ENCODE measurements around the gene CEP57L1.

- TF ChIP-seq MAX (IDR thresholded peaks at IDR 0.05) (no peak), REST (IDR thresholded peaks at IDR 0.05; ENCODE audit: low read depth) (no peak), EZH2phosphoT487 (IDR thresholded peaks at IDR 0.05; ENCODE audit: borderline replicate concordance) (no peak), POLR2AphosphoS5 (IDR thresholded peaks at IDR 0.05; ENCODE audit: low read depth, low read length) (no peak), CTCF (IDR thresholded peaks at IDR 0.05 in 2 of 3, conservative IDR thresholded peaks at IDR 0.05 in 1 of 3; ENCODE audit: borderline replicate concordance in 1 of 3, insufficient read depth in 1 of 3, low read depth in 2 of 3, low read length in 2 of 3) (no peak), POLR2A (IDR thresholded peaks at IDR 0.05; ENCODE audit: borderline replicate concordance, extremely low read depth, insufficient read depth, insufficient read length) (no peak), SP1 (IDR thresholded peaks at IDR 0.05; ENCODE audit: low read depth) (no peak), FOSL1 (IDR thresholded peaks at IDR 0.05; ENCODE audit: low read depth) (no peak)
These were observed 83.6 kb downstream of the CEP57L1 start for GRCh38 chr6:109178921-109179320.

Data from HCT116 (cell line).